GM18499 (cell line): ENCODE measurements around the gene NUP42.

Experiments
- ATAC-seq: cut with Tn5 transposase; IDR thresholded peaks from one replicate; pipeline ENCODE4 v1.9.1; 2021; ENCODE audit warnings: moderate number of reproducible peaks; ENCODE audit not compliant: insufficient read depth, unreplicated experiment

The NUP42 gene

DNA sequence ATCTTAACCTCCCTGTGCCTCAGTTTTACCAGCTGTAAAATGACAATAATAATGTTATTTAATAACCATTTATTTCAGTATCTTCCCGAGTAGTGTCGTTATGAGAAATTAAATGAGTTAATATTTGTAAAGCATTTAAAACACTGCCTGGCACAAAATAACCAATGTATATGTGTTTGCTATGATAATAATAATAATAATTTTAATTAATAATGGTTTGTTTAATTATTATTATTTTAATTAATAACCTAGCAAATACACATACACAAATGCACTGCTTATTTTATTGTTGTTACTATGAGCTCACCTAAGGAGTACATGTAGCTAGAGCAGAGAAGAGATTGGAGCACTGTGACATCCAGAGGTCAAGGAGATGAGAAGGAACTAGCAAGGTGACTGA lies 46.6 kb downstream of the NUP42 start:
- no peak for ATAC-seq

DNA sequence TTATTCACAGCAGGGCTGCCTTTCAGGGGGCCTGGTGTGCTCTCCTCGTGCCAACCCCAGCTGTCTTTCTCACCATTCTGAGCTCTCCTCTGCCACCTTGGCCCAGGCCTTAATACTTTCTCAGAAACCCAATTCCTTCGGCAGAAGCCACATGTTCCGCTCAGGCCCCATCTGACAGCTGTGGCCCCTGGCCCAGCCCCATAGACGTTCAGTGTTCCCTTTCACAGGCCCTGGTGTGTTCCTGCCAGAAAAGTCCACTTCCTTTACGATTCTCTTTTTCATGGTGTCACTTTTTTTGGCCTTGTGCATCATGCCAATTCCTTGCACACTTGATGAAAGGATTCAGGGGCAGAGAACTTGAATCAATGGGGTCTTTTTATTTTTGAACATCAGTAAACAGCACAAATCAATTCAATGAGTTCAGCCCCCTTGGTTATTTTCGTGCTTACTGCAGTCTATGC lies 48.8 kb downstream of the NUP42 start:
- ATAC-seq = no peak

DNA sequence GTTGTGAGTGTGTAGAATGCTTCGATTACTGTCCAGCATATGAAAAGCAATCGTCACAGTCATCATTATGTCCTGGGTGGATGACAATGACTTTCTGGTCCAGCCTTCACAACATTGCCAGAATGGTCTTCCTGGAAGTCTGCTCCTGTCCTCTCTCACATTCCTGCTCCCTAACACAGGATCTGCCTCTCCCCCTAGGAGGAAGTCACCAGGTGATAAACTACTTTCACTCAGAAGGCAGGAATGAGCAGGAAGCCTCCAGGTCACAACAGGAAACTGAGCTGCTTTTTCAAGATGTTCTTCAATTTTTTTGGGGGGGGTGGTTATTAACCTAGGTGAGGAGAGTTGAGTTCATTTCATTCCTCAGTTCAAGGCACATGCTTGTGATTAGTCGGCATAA lies 51.1 kb downstream of the NUP42 start:
- ATAC-seq = no peak

DNA sequence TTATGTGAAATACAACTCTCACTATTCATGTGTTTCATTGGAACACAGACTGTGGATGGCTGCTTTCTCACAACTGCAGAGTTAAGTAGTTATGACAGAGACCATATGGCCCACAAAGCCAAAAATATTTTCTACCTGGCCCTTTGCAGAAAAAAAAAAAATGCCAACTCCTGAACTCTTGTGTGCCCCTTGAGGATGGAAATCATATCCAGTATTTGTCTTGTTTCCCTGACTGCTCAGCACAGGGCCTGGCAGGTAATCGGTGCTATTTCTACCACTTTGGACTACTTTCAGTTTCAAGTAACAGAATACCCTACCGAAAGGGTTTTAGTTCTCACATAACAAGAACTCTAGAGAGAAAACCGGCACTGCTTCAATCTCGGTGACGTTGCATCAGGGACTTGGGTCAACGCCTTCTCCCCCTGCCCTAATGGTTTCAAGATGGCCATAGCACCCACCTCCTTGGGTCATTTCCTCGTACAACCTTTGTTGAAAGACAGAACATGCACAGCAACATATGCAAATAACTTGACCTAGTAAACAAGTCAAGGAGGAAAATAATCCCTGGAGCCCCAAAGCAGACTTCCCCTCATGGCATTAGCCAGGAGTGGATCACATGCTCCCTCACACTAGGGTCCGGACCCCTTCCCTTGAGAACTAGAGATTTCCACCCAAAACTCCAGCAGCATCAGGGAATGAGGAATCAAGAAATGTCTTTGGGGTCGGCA lies 52.9 kb downstream of the NUP42 start:
- ATAC-seq = peak; percentile 70

DNA sequence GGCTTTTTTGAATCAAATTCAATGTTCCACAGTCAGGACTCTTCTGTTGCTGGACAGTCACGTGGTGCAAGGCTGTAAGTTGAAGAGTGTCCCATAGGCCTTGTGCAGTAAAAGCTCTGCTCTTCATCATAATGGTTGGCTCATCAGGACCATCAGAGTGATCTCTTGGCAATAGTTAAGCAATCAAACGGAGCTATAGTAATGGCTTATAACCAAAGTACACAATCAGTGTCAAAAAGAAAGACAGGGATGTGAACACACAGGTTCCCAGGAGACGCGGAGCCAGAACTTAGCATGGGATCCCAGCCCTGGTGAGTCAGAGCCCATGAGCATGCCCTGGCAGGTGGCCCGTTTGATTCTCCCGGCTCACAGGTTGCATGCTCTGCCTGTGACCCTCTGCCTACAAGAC lies 54.0 kb downstream of the NUP42 start:
- ATAC-seq = no peak

DNA sequence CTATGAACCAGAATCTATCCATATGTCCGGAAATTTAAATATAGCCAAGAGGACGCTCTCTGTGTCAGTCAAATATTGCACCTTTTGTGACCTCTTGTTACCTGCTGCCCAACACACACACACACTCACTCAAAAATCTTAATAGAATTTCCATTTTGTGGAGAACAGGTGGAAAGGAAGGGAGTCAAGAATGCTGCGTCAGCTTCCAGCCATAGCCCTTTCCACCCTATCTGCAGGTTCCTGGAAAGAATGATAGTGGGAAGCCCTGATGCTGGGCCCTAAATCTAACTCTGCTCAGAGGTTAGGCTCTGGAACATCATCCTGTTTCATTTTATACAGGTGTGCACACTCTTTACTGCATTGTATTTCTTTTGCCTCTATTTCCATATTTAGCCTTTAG lies 55.2 kb downstream of the NUP42 start:
- ATAC-seq = no peak

DNA sequence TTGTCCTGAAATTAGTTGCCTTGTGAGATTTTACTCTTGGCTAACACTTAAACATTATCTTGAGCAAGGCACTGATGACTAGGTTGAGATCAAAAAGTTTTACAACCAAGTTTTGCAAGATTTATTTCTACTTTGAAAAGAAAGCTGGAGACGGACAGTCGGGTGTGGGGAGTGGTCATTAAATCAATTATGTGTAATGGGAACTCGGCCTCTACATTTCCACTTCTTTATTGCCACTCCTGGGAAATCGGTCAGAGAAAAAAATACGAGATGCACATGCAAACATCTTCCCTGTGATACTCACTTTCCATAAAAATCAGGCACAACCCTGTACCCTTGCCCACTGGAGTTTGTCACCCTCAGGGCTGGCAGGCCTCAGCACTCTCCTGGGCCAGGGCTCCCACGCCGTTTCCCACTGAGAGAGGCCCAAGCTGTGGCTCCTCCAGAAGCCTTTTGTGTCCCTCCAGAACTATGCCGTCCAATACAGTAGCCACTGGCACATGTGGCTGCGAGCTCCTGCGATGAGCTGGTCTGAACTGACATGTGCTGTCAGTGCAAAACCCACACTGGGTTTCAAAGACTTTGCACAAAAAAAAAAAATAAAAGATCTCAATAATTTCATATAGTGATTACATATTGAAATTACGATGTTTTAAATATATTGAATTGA lies 57.3 kb downstream of the NUP42 start:
- ATAC-seq = no peak

DNA sequence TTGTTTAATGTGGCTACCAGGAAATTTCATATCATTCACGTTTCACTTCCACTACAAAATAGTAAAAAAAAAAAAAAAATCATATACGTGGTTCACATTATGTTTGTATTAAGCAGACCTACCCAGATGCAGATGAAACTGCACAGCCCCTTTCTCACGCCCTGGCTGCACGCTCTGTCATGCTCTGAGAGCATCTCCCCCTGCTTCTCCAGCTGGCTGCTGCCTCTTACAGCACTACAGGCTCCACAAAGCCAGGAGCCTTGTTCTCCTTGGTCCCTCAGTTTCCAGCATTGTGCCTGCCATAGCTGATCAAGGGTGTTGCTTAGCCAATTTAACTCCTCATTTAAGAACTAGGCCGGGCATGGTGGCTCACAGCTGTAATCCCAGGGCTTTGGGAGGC lies 57.9 kb downstream of the NUP42 start:
- no peak for ATAC-seq

DNA sequence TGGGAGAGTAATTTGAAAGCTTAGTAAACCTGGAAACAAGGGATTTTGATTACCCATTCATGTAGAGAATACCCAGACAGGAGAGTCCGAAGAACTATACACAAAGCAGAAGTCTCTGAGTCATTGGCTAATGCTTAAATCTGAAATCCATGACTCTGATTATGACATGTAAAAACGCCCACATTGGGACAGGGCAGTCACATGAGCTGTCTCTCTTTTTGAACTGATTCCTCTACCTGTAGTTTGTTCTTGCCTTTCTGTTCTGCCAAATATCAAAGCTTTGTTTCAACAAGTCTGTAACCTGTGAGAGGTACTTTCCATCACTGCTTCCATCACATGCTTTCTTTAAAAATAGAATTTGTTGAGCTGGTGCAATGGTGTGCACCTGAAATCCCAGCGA lies 60.5 kb downstream of the NUP42 start:
- no peak for ATAC-seq

DNA sequence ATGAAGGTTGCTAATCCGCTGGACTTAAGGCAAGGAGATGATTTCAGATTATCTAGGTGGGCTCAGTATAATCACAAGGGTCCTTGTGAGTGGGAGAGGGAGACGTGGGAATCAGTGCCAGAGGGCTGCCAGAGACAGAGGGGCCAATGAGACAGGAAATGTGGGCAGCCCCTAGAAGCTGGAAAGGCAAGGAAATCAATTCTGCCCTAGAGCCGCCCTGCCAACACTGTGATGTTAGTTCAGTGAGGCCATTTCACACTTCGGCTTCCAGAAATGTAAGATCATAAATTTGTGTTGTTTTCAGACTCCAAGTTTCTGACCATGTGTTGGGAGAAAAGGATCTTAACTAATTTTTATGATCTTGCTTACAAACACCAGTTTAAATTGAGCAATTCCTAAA lies 61.1 kb downstream of the NUP42 start:
- no peak for ATAC-seq

DNA sequence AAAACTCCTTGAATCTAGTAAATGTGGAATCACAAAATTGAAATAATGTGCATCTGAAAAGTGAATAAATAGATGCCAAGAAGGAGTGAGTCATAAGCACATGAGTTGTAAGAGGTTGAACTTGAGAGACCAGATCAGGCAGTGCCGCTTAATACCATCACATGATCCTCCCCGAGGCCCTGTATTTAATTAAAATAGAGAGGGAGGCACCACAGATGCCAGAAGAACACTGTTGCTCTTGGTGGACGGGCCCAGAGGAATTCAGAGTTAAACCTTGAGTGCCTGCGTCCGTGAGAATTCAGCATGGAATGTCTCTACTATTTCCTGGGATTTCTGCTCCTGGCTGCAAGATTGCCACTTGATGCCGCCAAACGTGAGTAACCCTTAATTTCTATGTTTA lies 64.7 kb downstream of the NUP42 start, which contains the start of gene GPNMB:
Gene GPNMB (plus strand): TSS at position 221 of the 400 bp plus-strand sequence. CDS start 83 bp downstream, at position 304.
- ATAC-seq = no peak

DNA sequence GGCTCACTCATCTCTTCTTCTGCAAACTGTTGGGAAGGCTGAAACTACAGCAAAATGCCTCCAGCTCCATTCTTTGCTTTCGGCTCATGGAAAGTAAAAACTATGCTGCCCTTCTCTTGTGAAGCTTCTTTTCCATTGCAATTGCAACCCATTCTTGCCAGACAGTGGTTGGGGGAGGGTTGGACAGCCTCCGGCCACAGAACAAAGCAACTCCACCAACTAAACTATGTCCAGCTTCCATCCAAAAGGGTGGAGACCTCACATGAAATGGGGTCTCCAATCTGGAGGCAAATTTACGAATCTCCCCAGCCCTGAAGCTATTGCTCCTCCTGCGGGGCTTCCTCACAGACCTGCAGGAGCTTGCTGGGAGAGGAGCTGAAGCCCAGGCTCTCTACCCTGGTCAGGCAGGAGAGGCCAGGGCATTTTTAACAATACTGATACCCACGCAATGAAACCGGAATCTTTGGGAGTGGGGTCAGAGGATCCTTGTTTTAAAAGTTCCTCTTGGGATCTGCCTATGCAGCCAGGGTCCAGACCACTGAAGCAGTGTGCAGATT lies 65.3 kb downstream of the NUP42 start:
- ATAC-seq = no peak

DNA sequence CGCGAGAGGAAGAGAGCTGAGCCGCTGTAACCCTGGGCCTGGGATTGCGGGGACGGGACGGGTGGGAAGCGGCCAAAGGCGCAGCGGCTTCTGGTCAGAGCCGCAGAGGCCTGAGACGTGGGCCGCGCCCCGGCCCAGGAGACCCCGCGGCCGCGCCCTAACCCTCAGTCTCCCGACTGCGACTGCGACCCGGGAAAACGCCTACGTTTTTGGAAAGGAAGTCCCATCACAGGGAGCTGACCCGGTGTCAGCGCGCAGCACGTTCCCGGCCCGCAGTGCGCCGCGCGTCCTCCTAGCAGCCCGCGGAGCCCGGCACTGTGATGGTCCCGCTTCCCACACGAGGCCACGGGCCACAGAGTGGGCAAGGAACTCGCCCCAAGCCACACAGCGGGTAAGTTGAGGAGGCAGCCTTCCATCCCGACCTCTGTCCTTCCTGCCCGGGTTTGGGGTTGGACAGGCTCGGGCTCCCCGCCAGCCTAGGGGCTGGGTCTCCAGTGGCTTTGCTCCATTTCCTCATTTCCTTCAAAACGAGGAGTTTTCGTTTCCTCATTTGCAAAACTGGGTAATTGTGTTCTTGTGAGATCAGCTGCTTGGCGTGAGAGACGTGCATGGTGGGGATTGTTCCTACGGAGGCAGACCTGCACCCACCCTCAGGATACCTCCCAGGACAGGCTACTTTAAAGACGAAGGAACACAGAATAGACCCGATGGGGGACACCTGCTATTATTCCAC lies 65.9 kb downstream of the NUP42 start:
- ATAC-seq = no peak

DNA sequence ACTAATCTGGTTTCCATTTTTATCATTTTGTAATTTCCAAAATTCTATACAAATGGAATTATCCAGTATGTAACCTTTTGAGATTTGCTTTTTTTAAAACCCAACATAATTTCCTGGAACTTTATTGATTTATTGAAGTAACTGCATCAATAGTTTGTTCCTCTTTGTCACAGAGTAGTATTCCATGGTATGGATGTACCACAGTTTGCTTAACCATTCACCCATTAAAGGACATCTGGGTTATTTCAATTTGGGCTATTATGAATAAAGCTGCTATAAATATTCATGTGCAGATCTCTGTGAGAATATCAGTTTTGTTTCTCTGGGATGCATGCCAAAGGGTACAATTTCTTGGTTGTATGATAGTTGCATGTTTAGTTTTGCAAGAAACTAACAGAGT lies 67.6 kb downstream of the NUP42 start:
- no peak for ATAC-seq
